IMR-90 (cell line): ENCODE data around the gene HLA-DPA1. TPM values are rescaled to one million over a fixed set of nuclear protein-coding genes. Genes with fewer than 3 reads are reported as not detected.

Source experiments
- ATAC-seq: fragments of 200-7000 bp; cut with Tn5 transposase; 2 replicates; pipeline ENCODE4 v1.9.1; 2020; ENCODE audit warnings: low read depth, mild to moderate bottlenecking, moderate library complexity
- BruUV-seq: library from RNA; stranded (reverse); fragments of 400-500 nt; replicated peaks from 2 replicates; lab custom pipeline; 2021; lab: Mats Ljungman, UMichigan
- CTCF ChIA-PET: fragments of 300-600 bp; formaldehyde crosslinking; extraction: SDS; loops from one replicate; lab custom pipeline; 2021; ENCODE audit warnings: antibody characterized with exemption; lab: Yijun Ruan, JAX
- POLR2A ChIA-PET: fragments of 300-600 bp; sonication (Branson Sonifier 250); formaldehyde crosslinking; loops from one replicate; lab custom pipeline; 2022; ENCODE audit warnings: antibody characterized with exemption; ENCODE audit not compliant: unreplicated experiment; lab: Charles Lee
- DNase-seq: peaks from one replicate; pipeline ENCODE4 v3.0.0; 2013
- H2AFZ ChIP-seq: replicated peaks from 2 replicates; pipeline ENCODE3; 2013; ENCODE audit warnings: low read length, mild to moderate bottlenecking; ENCODE audit not compliant: poor library complexity
- H2AK5ac ChIP-seq: 2 replicates; pipeline ENCODE4 v1.6.1; 2013; ENCODE audit warnings: low read depth, low read length, inconsistent platforms
- H2AK9ac ChIP-seq: replicated peaks from 2 replicates; pipeline ENCODE3; 2013; ENCODE audit warnings: mild to moderate bottlenecking, low read depth, low read length, moderate library complexity; ENCODE audit not compliant: poor library complexity
- H2BK120ac ChIP-seq: 2 replicates; pipeline ENCODE4 v1.6.1; 2013; ENCODE audit warnings: low read depth, low read length, inconsistent platforms
- H2BK15ac ChIP-seq: 3 replicates; pipeline ENCODE4 v1.6.1; 2013; ENCODE audit warnings: low read depth, low read length, inconsistent platforms
- H2BK20ac ChIP-seq: 2 replicates; pipeline ENCODE4 v1.6.1; 2013; ENCODE audit warnings: low read depth, mild to moderate bottlenecking, inconsistent platforms, low read length, moderate library complexity
- H2BK5ac ChIP-seq: 2 replicates; pipeline ENCODE4 v1.6.1; 2013; ENCODE audit warnings: mild to moderate bottlenecking, low read depth, low read length, inconsistent platforms; ENCODE audit not compliant: poor library complexity, severe bottlenecking
- H3K14ac ChIP-seq: replicated peaks from 2 replicates; pipeline ENCODE4 v1.6.1; 2013; ENCODE audit warnings: low read depth, low read length, inconsistent platforms
- H3K18ac ChIP-seq: 2 replicates; pipeline ENCODE4 v1.6.1; 2013; ENCODE audit warnings: low read depth, low read length, control low read depth
- H3K23ac ChIP-seq: 2 replicates; pipeline ENCODE4 v1.6.1; 2013; ENCODE audit warnings: low read depth, low read length, inconsistent platforms
- H3K27ac ChIP-seq: 2 replicates; pipeline ENCODE4 v1.5.1; 2013; ENCODE audit warnings: mild to moderate bottlenecking, control low read depth, low read length; ENCODE audit not compliant: insufficient read depth
- H3K27me3 ChIP-seq: 2 replicates; pipeline ENCODE4 v1.6.1; 2013; ENCODE audit warnings: low read length; ENCODE audit not compliant: control insufficient read depth, insufficient read depth
- H3K36me3 ChIP-seq: 2 replicates; pipeline ENCODE4 v1.6.1; 2013; ENCODE audit warnings: low read length, mixed read lengths; ENCODE audit not compliant: control insufficient read depth, insufficient read depth
- H3K4ac ChIP-seq: 2 replicates; pipeline ENCODE4 v1.6.1; 2013; ENCODE audit warnings: low read depth, low read length, inconsistent platforms
- H3K4me1 ChIP-seq: 2 replicates; pipeline ENCODE4 v1.6.1; 2013; ENCODE audit warnings: low read length, mixed read lengths; ENCODE audit not compliant: control insufficient read depth, insufficient read depth
- H3K4me2 ChIP-seq: 2 replicates; pipeline ENCODE4 v1.6.1; 2013; ENCODE audit warnings: low read depth, mild to moderate bottlenecking, control low read depth, low read length, moderate library complexity
- H3K4me3 ChIP-seq: 2 replicates; pipeline ENCODE4 v1.5.1; 2013; ENCODE audit warnings: low read depth, mild to moderate bottlenecking, control low read depth, low read length, moderate library complexity; ENCODE audit not compliant: insufficient read depth
- H3K56ac ChIP-seq: 2 replicates; pipeline ENCODE4 v1.6.1; 2013; ENCODE audit warnings: low read length, inconsistent platforms; ENCODE audit not compliant: insufficient read depth; ENCODE audit errors: extremely low read depth
- H3K79me1 ChIP-seq, 2 experiments: 2 replicates each; pipeline ENCODE4 v1.6.1; 2013; ENCODE audit warnings: low read length in 2 of 2, inconsistent platforms in 1 of 2, low read depth in 1 of 2
- H3K9ac ChIP-seq: 2 replicates; pipeline ENCODE4 v1.6.1; 2013; ENCODE audit warnings: low read depth, low read length, control low read depth
- H3K9me1 ChIP-seq: 2 replicates; pipeline ENCODE4 v1.6.1; 2013; ENCODE audit warnings: low read length, inconsistent platforms; ENCODE audit not compliant: insufficient read depth
- H3K9me3 ChIP-seq: 2 replicates; pipeline ENCODE4 v1.6.1; 2013; ENCODE audit warnings: low read length; ENCODE audit not compliant: control insufficient read depth, insufficient read depth
- H4K20me1 ChIP-seq: 2 replicates; pipeline ENCODE4 v1.6.1; 2013; ENCODE audit warnings: low read length, inconsistent platforms; ENCODE audit not compliant: insufficient read depth
- H4K5ac ChIP-seq: 2 replicates; pipeline ENCODE4 v1.6.1; 2013; ENCODE audit warnings: mild to moderate bottlenecking, low read depth, low read length, control low read depth
- H4K8ac ChIP-seq, 2 experiments: 2 replicates each; pipeline ENCODE4 v1.6.1; 2013; ENCODE audit warnings: low read depth in 2 of 2, low read length in 2 of 2, control low read depth in 1 of 2, inconsistent platforms in 1 of 2
- H4K91ac ChIP-seq: 2 replicates; pipeline ENCODE4 v1.6.1; 2013; ENCODE audit warnings: low read depth, low read length, inconsistent platforms; ENCODE audit not compliant: insufficient read depth
- BHLHE40 ChIP-seq: fragments of 150-350 bp; IDR thresholded peaks from 2 replicates; pipeline ENCODE4 v1.6.1; 2016; ENCODE audit warnings: mild to moderate bottlenecking, low read depth, low read length
- CEBPB ChIP-seq: IDR thresholded peaks from 2 replicates; pipeline ENCODE4 v1.6.1; 2012; ENCODE audit warnings: low read depth, low read length, improper control_type of control experiment
- CHD1 ChIP-seq: IDR thresholded peaks from 2 replicates; pipeline ENCODE4 v1.6.1; 2012; ENCODE audit warnings: low read depth, low read length, improper control_type of control experiment
- CTCF ChIP-seq: conservative IDR thresholded peaks from 2 replicates; pipeline ENCODE4 v1.5.1; 2012; ENCODE audit warnings: mild to moderate bottlenecking, low read depth, low read length, improper control_type of control experiment
- ELK1 ChIP-seq: fragments of 150-350 bp; IDR thresholded peaks from 2 replicates; pipeline ENCODE4 v1.6.1; 2016; ENCODE audit warnings: low read depth, mild to moderate bottlenecking, low read length, moderate library complexity, borderline replicate concordance
- FOS ChIP-seq: fragments of 150-350 bp; IDR thresholded peaks from 2 replicates; pipeline ENCODE4 v1.6.1; 2016; ENCODE audit warnings: low read depth, low read length
- MAFK ChIP-seq: IDR thresholded peaks from 2 replicates; pipeline ENCODE4 v1.6.1; 2012; ENCODE audit warnings: low read depth, low read length, improper control_type of control experiment
- MAZ ChIP-seq: IDR thresholded peaks from 2 replicates; pipeline ENCODE4 v1.6.1; 2012; ENCODE audit warnings: low read depth, mild to moderate bottlenecking, low read length, improper control_type of control experiment, moderate library complexity, borderline replicate concordance
- MXI1 ChIP-seq: IDR thresholded peaks from 2 replicates; pipeline ENCODE4 v1.6.1; 2012; ENCODE audit warnings: low read depth, mild to moderate bottlenecking, low read length, moderate library complexity, borderline replicate concordance
- NFE2L2 ChIP-seq: fragments of 150-350 bp; IDR thresholded peaks from 2 replicates; pipeline ENCODE4 v1.6.1; 2016; ENCODE audit warnings: low read depth, mild to moderate bottlenecking, low read length
- POLR2A ChIP-seq: IDR thresholded peaks from 2 replicates; pipeline ENCODE4 v1.6.1; 2012; ENCODE audit warnings: mild to moderate bottlenecking, low read depth, low read length
- RAD21 ChIP-seq: IDR thresholded peaks from 2 replicates; pipeline ENCODE4 v1.6.1; 2012; ENCODE audit warnings: low read length, improper control_type of control experiment
- RCOR1 ChIP-seq: IDR thresholded peaks from 2 replicates; pipeline ENCODE4 v1.6.1; 2012; ENCODE audit warnings: mild to moderate bottlenecking, low read length, improper control_type of control experiment; ENCODE audit not compliant: insufficient replicate concordance
- RFX5 ChIP-seq: IDR thresholded peaks from 2 replicates; pipeline ENCODE4 v1.8.0; 2012; ENCODE audit warnings: low read depth, mild to moderate bottlenecking, low read length, moderate library complexity
- SMC3 ChIP-seq: fragments of 150-350 bp; IDR thresholded peaks from 2 replicates; pipeline ENCODE4 v1.6.1; 2016; ENCODE audit warnings: low read depth, mild to moderate bottlenecking, antibody characterized with exemption, low read length, moderate library complexity
- USF2 ChIP-seq: fragments of 150-350 bp; IDR thresholded peaks from 2 replicates; pipeline ENCODE4 v1.6.1; 2017; ENCODE audit warnings: mild to moderate bottlenecking, antibody characterized with exemption, low read length, low read depth
- WGBS, 2 experiments: methylation state at CpG; one replicate each; pipeline versions ENCODE4 v1.1.5 to v1.1.7; 2013; ENCODE audit warnings: missing lambda C conversion rate in 2 of 2; ENCODE audit not compliant: insufficient read length in 1 of 2; ENCODE audit errors: extremely low coverage in 2 of 2; 5-methylcytosine and 5-hydroxymethylcytosine counted together
- dilution Hi-C: fragments of 300-500 bp; cut with HindIII; formaldehyde crosslinking; loops from one replicate; pipeline ENCODE4 v1.14.3; 2018; ENCODE audit warnings: low sequenced_read_pairs; ENCODE audit not compliant: unreplicated experiment
- in situ Hi-C: fragments of 300-500 bp; cut with MboI; formaldehyde crosslinking; loops from 3 replicates; pipeline ENCODE4 v1.14.3; 2019; ENCODE audit warnings: low sequenced_read_pairs, inconsistent platforms, mixed read lengths
- intact Hi-C: fragments of 100-400 bp; cut with micrococcal nuclease; formaldehyde crosslinking; loops from 2 replicates; pipeline ENCODE4 v1.10.0; 2022
- polyA plus RNA-seq, 3 experiments: library from polyadenylated mRNA; depleted of rRNA; stranded (reverse); fragments of >200 nt; gene quantifications; 2 replicates each; pipeline ENCODE4 v1.2.3, GENCODE V29; 2012; ENCODE audit warnings: low replicate concordance in 1 of 3
- total RNA-seq: library from RNA; depleted of rRNA; stranded (reverse); fragments of >200 nt; gene quantifications from 2 replicates; pipeline ENCODE4 v1.2.3, GENCODE V29; 2012

HLA-DPA1 gene
- total and polyA plus RNA-seq, 2 of the 4 experiments (the other 2 are of a cell fraction), result not detected

- Histone ChIP-seq H3K14ac (no peak overlapping the region), H3K18ac (no peak overlapping the region), H4K91ac (no peak overlapping the region), H3K36me3 (no peaks in the 10 kb centered on the region), H3K4me3 (no peak overlapping the region), H4K8ac (no peak overlapping the region), H2AK9ac (no peak overlapping the region), H2BK15ac (no peak overlapping the region), H3K9ac (no peak overlapping the region), H3K4me1 (no peaks in the 10 kb centered on the region), H2AFZ (no peak overlapping the region), H3K9me3 (no peaks in the 10 kb centered on the region), H3K4me2 (no peak overlapping the region), H3K27me3 (peaks cover 1% of the 10 kb centered on the region; the same call in 1 of the 2 replicates), H3K27ac (no peak overlapping the region), H4K5ac (no peak overlapping the region), H4K20me1 (no peaks in the 10 kb centered on the region), H2BK120ac (no peak overlapping the region), H2BK5ac (no peak overlapping the region), H3K23ac (no peak overlapping the region), H2AK5ac (no peak overlapping the region), H3K4ac (no peak overlapping the region), H3K9me1 (no peaks in the 10 kb centered on the region), H3K79me1 (no peaks in the 10 kb centered on the region), H3K56ac (no peak overlapping the region), H2BK20ac (no peak overlapping the region)
- no TSS peak for BruUV-seq
- no peak for TF ChIP-seq SMC3
- TF ChIP-seq MAZ, result no peak
- no peak for TF ChIP-seq BHLHE40
- TF ChIP-seq FOS, result no peak
- TF ChIP-seq RAD21, result no peak
- TF ChIP-seq POLR2A, result no peak
- TF ChIP-seq CEBPB, result no peak
- no peak for TF ChIP-seq RFX5
- no peak for TF ChIP-seq MXI1
- no peak for TF ChIP-seq ELK1
- no peak for TF ChIP-seq CTCF
- TF ChIP-seq USF2, result no peak
- TF ChIP-seq CHD1, result no peak
- TF ChIP-seq RCOR1, result no peak
- TF ChIP-seq MAFK, result no peak
- no peak for TF ChIP-seq NFE2L2
- in situ Hi-C loops (no loop called here), intact Hi-C loops (no loop called here), dilution Hi-C loops (no loop called here)
- ATAC-seq (no peak), DNase-seq (no peak)
- 7% methylated on average over 2 of the region's 4 CpGs; no CpG with 5 or more reads in 1 of the 2 experiments for WGBS, 2 experiments
- ChIA-PET CTCF (no interaction called here), POLR2A (no interaction called here)
Measured at GRCh38 chr6:33065312-33065711, 8.1 kb downstream of the HLA-DPA1 start.
